MM.1S (cell line): ENCODE measurements around the gene WEE1.

ENCODE experiments used
- EZH2 ChIP-seq: fragments of 300-600 bp; sonication (generic); optimal IDR thresholded peaks from 2 replicates; pipeline ENCODE3; 2017; ENCODE audit warnings: low read depth, mild to moderate bottlenecking, antibody characterized with exemption, low read length, mixed read lengths
- EZH2phosphoT487 ChIP-seq: fragments of 300-600 bp; sonication (generic); IDR thresholded peaks from 2 replicates; pipeline ENCODE4 v1.6.1; 2018; ENCODE audit warnings: antibody characterized with exemption, low read length
- TF ChIP-seq, protein P1 (sequence below): fragments of 300-600 bp; sonication (generic); IDR thresholded peaks from 2 replicates; pipeline ENCODE4 v1.5.1; 2016; ENCODE audit warnings: antibody characterized with exemption, low read length, mixed read lengths

DNA sequence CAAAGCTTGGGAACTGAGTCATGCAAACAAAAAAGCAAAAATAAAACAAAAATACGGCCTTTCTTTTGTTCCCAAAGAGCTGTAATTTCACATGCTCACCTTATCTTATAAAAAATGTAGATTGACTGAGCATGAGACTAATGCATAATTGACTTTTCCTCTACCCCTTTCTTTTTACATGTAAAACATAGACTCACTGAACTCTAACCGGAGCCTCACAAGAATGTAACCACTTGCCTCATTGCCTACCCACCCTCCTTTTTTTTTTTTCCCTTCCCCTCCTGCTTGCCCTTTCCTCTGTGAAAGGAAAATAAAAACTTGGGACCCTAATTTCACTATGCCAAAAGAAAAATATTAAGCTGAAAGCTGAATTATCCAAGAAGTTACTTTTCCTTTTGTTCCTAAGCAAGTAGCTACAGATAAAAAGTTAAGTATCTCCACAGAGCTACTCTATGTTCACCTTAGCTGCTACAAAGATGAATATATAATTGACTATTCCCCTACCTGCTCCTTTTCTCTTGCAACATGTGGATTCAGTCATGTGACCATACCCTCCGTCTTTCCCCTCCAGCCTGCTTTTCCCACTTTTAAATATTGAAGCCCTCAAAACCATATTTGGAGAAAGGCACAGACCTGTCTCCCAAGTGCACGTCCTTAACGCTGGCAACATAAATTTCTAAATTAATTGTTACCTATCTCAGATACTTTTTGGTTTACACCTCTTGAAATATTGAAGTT is 39.6 kb upstream of the WEE1 start:
- TF ChIP-seq, protein P1, sequence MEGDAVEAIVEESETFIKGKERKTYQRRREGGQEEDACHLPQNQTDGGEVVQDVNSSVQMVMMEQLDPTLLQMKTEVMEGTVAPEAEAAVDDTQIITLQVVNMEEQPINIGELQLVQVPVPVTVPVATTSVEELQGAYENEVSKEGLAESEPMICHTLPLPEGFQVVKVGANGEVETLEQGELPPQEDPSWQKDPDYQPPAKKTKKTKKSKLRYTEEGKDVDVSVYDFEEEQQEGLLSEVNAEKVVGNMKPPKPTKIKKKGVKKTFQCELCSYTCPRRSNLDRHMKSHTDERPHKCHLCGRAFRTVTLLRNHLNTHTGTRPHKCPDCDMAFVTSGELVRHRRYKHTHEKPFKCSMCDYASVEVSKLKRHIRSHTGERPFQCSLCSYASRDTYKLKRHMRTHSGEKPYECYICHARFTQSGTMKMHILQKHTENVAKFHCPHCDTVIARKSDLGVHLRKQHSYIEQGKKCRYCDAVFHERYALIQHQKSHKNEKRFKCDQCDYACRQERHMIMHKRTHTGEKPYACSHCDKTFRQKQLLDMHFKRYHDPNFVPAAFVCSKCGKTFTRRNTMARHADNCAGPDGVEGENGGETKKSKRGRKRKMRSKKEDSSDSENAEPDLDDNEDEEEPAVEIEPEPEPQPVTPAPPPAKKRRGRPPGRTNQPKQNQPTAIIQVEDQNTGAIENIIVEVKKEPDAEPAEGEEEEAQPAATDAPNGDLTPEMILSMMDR: no peak
- TF ChIP-seq EZH2: no peak
- no peak for TF ChIP-seq EZH2phosphoT487
